Esophagus (tissue), 2 donors: ENCODE data around the gene CDKAL1. TPM values are rescaled to one million over a fixed set of nuclear protein-coding genes. Genes with fewer than 3 reads are reported as not detected.
"Not testable (repeated sequence)": the region's sequence is repeated elsewhere in the genome, so short reads cannot be mapped to it uniquely, and the experiment has no call there.

ENCODE experiments used
- H3K27ac ChIP-seq, 2 donors: one replicate each; pipeline ENCODE4 v1.5.1; 2013; ENCODE audit warnings: low read depth in 2 of 2, mild to moderate bottlenecking in 2 of 2, inconsistent platforms in 1 of 2, low read length in 1 of 2, moderate library complexity in 1 of 2
- H3K27me3 ChIP-seq, 2 donors: one replicate each; pipeline ENCODE4 v1.6.1; 2013; ENCODE audit warnings: low read length in 2 of 2, control low read depth in 1 of 2, mild to moderate bottlenecking in 1 of 2; ENCODE audit not compliant: insufficient read depth in 2 of 2, control insufficient read depth in 1 of 2
- H3K36me3 ChIP-seq, 2 donors: one replicate each; pipeline ENCODE4 v1.6.1; 2013; ENCODE audit warnings: low read length in 1 of 2; ENCODE audit not compliant: control insufficient read depth in 2 of 2, insufficient read depth in 2 of 2
- H3K4me1 ChIP-seq, 2 donors: one replicate each; pipeline ENCODE4 v1.6.1; 2013; ENCODE audit warnings: low read length in 1 of 2; ENCODE audit not compliant: control insufficient read depth in 2 of 2, insufficient read depth in 2 of 2
- H3K4me3 ChIP-seq, 2 donors: one replicate each; pipeline ENCODE4 v1.5.1; 2013; ENCODE audit warnings: low read length in 2 of 2, mild to moderate bottlenecking in 2 of 2, low read depth in 1 of 2, moderate library complexity in 1 of 2
- H3K9me3 ChIP-seq, 2 donors: one replicate each; pipeline ENCODE4 v1.6.1; 2013; ENCODE audit warnings: mild to moderate bottlenecking in 2 of 2, low read depth in 1 of 2, low read length in 1 of 2, moderate library complexity in 1 of 2; ENCODE audit not compliant: control insufficient read depth in 2 of 2, insufficient read depth in 1 of 2
- WGBS, 2 donors: extraction: QIAGEN DNeasy Blood & Tissue Kit; methylation state at CpG; one replicate each; pipeline ENCODE4 v1.1.7; 2013; 5-methylcytosine and 5-hydroxymethylcytosine counted together
- polyA plus RNA-seq, 2 donors: library from polyadenylated mRNA; stranded (reverse); fragments of 200-250 nt; gene quantifications; one replicate each; pipeline ENCODE4 v1.2.3, GENCODE V29; 2013
- donor health status: healthy with polysubstance abuse.
- donor health status: Bipolar disorder and iron deficiency.

Gene CDKAL1
- polyA plus RNA-seq, 2 donors = 3.5 TPM

GRCh38 chr6:20812776-20813175, 278.5 kb downstream of the CDKAL1 start:
- Histone ChIP-seq H3K4me3 (no peak overlapping the region), H3K27ac (no peak overlapping the region), H3K9me3 (no peaks in the 10 kb centered on the region), H3K27me3 (no peaks in the 10 kb centered on the region), H3K36me3 (no peaks in the 10 kb centered on the region), H3K4me1 (no peaks in the 10 kb centered on the region)
- 84 to 86% methylated on average over 2 of the region's 2 CpGs for WGBS, 2 donors

GRCh38 chr6:20814494-20814893, 280.2 kb downstream of the CDKAL1 start:
- WGBS, 2 donors = 90 to 91% methylated on average over 4 of the region's 4 CpGs
- Histone ChIP-seq H3K4me3 (no peak overlapping the region), H3K9me3 (no peaks in the 10 kb centered on the region), H3K36me3 (no peaks in the 10 kb centered on the region), H3K4me1 (no peaks in the 10 kb centered on the region), H3K27me3 (no peaks in the 10 kb centered on the region), H3K27ac (no peak overlapping the region)

- Histone ChIP-seq H3K36me3 (peaks cover 0 to under 1% of the 10 kb centered on the region in 2 donors), H3K4me3 (no peak overlapping the region), H3K27ac (no peak overlapping the region), H3K27me3 (no peaks in the 10 kb centered on the region), H3K9me3 (no peaks in the 10 kb centered on the region), H3K4me1 (no peaks in the 10 kb centered on the region)
- no CpG with 5 or more reads among the region's 1 CpG for WGBS, 2 donors
Measured at GRCh38 chr6:20816126-20816525, 281.9 kb downstream of the CDKAL1 start.

- peaks cover 0 to 2% of the 10 kb centered on the region in 2 donors for H3K36me3 ChIP-seq
Measured at GRCh38 chr6:20817806-20818320, 283.6 kb downstream of the CDKAL1 start.

GRCh38 chr6:20819774-20820400, 285.6 kb downstream of the CDKAL1 start:
- WGBS, 2 donors = 91 to 97% methylated on average over 7 of the region's 7 CpGs
- H3K9me3 ChIP-seq = no peaks in the 10 kb centered on the region
- peaks cover 0 to 2% of the 10 kb centered on the region in 2 donors for H3K36me3 ChIP-seq
- no peak overlapping the region for H3K4me3 ChIP-seq
- no peaks in the 10 kb centered on the region for H3K4me1 ChIP-seq
- H3K27me3 ChIP-seq = no peaks in the 10 kb centered on the region
- H3K27ac ChIP-seq = no peak overlapping the region

More at GRCh38 chr6:20817806-20818320, 283.6 kb downstream of the CDKAL1 start:
- no peaks in the 10 kb centered on the region for H3K4me1 ChIP-seq
- no peak overlapping the region for H3K4me3 ChIP-seq
- WGBS, 2 donors = 91 to 97% methylated on average over 2 of the region's 2 CpGs
- H3K27ac ChIP-seq = no peak overlapping the region
- H3K27me3 ChIP-seq = no peaks in the 10 kb centered on the region
- no peaks in the 10 kb centered on the region for H3K9me3 ChIP-seq

- Histone ChIP-seq H3K36me3 (no peaks in the 10 kb centered on the region), H3K9me3 (no peaks in the 10 kb centered on the region), H3K27me3 (no peaks in the 10 kb centered on the region), H3K27ac (no peak overlapping the region), H3K4me3 (no peak overlapping the region), H3K4me1 (no peaks in the 10 kb centered on the region)
- WGBS, 2 donors = 53 to 62% methylated on average over 6 of the region's 6 CpGs
Measured at GRCh38 chr6:20826378-20826777, 292.1 kb downstream of the CDKAL1 start.

GRCh38 chr6:20827798-20828197, 293.5 kb downstream of the CDKAL1 start:
- 53 to 67% methylated on average over 1 of the region's 1 CpG for WGBS, 2 donors
- H3K9me3 ChIP-seq = no peaks in the 10 kb centered on the region
- H3K4me3 ChIP-seq = no peak overlapping the region
- H3K27me3 ChIP-seq = no peaks in the 10 kb centered on the region
- H3K27ac ChIP-seq = no peak overlapping the region
- H3K36me3 ChIP-seq = peaks cover 0 to 2% of the 10 kb centered on the region in 2 donors
- H3K4me1 ChIP-seq = no peaks in the 10 kb centered on the region

- peaks cover 0 to 2% of the 10 kb centered on the region in 2 donors for H3K36me3 ChIP-seq
- H3K27me3 ChIP-seq = no peaks in the 10 kb centered on the region
- no peak overlapping the region for H3K4me3 ChIP-seq
- H3K27ac ChIP-seq = no peak overlapping the region
- H3K9me3 ChIP-seq = no peaks in the 10 kb centered on the region
- H3K4me1 ChIP-seq = no peaks in the 10 kb centered on the region
- WGBS, 2 donors = 92 to 95% methylated on average over 1 of the region's 1 CpG
Measured at GRCh38 chr6:20830576-20830975, 296.3 kb downstream of the CDKAL1 start.

GRCh38 chr6:20831251-20831650, 297.0 kb downstream of the CDKAL1 start:
- not testable (repeated sequence) for H3K4me3 ChIP-seq, H3K36me3 ChIP-seq, H3K27ac ChIP-seq, H3K4me1 ChIP-seq, H3K27me3 ChIP-seq, H3K9me3 ChIP-seq
- WGBS, 2 donors = 97 to 98% methylated on average over 7 of the region's 7 CpGs

- Histone ChIP-seq H3K4me3 (no peak overlapping the region), H3K27me3 (no peaks in the 10 kb centered on the region), H3K27ac (no peak overlapping the region), H3K9me3 (no peaks in the 10 kb centered on the region), H3K36me3 (peaks cover 0 to 2% of the 10 kb centered on the region in 2 donors), H3K4me1 (no peaks in the 10 kb centered on the region)
- WGBS, 2 donors = 80 to 87% methylated on average over 8 of the region's 8 CpGs
Measured at GRCh38 chr6:20833881-20834515, 299.7 kb downstream of the CDKAL1 start.
